Thyroid gland (tissue), 4 donors: ENCODE results near the gene KCTD17.

Source experiments
- CTCF ChIP-seq, 6 experiments: fragments of 200-600 bp in 3 of 6; fragments of 450-650 bp in 3 of 6; sonication (generic) in 3 of 6; IDR thresholded peaks; one replicate each; pipeline ENCODE4 v1.5.1; 2016 to 2019; ENCODE audit warnings: antibody characterized with exemption in 6 of 6, mild to moderate bottlenecking in 2 of 6, inconsistent platforms in 1 of 6, moderate library complexity in 1 of 6
- POLR2A ChIP-seq, 2 donors: fragments of 450-650 bp; IDR thresholded peaks; one replicate each; pipeline ENCODE4 v1.6.1; 2017; ENCODE audit warnings: antibody characterized with exemption in 2 of 2, mild to moderate bottlenecking in 2 of 2, moderate library complexity in 1 of 2

- TF ChIP-seq CTCF (IDR thresholded peaks at IDR 0.05) (no peak), POLR2A (IDR thresholded peaks at IDR 0.05) (no peak)
These were observed 15.9 kb downstream of the KCTD17 start for GRCh38 chr22:37067428-37067827.
